ENCODE measurements around the gene PRPF6.
A peak's percentile ranks its signal among the peaks of the same experiment; 100 is the strongest.

PRPF6 gene

GRCh38 chr20:64041040-64041780 is 60.3 kb downstream of the PRPF6 start:
- no peak for TF ChIP-seq CTCF (conservative IDR thresholded peaks at IDR 0.05; ENCODE audit: low read length)
- no peak overlapping the region for H3K4me3 ChIP-seq (ENCODE audit: low read length)
- DNase-seq (ENCODE audit: low read depth), result peak; percentile 39

GRCh38 chr20:64041781-64042053 is 60.8 kb downstream of the PRPF6 start:
- peak overlapping the region; percentile 43 for H3K4me3 ChIP-seq (ENCODE audit: low read length)
- TF ChIP-seq CTCF (conservative IDR thresholded peaks at IDR 0.05; ENCODE audit: low read length), result no peak
- DNase-seq (ENCODE audit: low read depth), result no peak

- TF ChIP-seq CTCF (conservative IDR thresholded peaks at IDR 0.05; ENCODE audit: low read length), result no peak
- peak overlapping the region; percentile 43 for H3K4me3 ChIP-seq (ENCODE audit: low read length)
- no peak for DNase-seq (ENCODE audit: low read depth)
Observed at GRCh38 chr20:64042054-64042781, 61.3 kb downstream of the PRPF6 start.

GRCh38 chr20:64043768-64044167 is 62.8 kb downstream of the PRPF6 start:
- no peak overlapping the region for H3K4me3 ChIP-seq (ENCODE audit: low read length)
- no peak for DNase-seq (ENCODE audit: low read depth)
- TF ChIP-seq CTCF (conservative IDR thresholded peaks at IDR 0.05; ENCODE audit: low read length), result no peak

GRCh38 chr20:64044484-64045247 is 63.7 kb downstream of the PRPF6 start:
- peak; percentile 50 for DNase-seq (ENCODE audit: low read depth)
- no peak overlapping the region for H3K4me3 ChIP-seq (ENCODE audit: low read length)
- no peak for TF ChIP-seq CTCF (conservative IDR thresholded peaks at IDR 0.05; ENCODE audit: low read length)

GRCh38 chr20:64045346-64046011 is 64.5 kb downstream of the PRPF6 start:
- no peak overlapping the region for H3K4me3 ChIP-seq (ENCODE audit: low read length)
- TF ChIP-seq CTCF (conservative IDR thresholded peaks at IDR 0.05; ENCODE audit: low read length), result no peak
- DNase-seq (ENCODE audit: low read depth), result no peak
